Mesenchymal stem cell (in vitro differentiated cells and primary cell): ENCODE data around the gene CASQ1.

Experiments used
- DNase-seq: peaks from one replicate; pipeline ENCODE4 v3.0.0-alpha.2; 2013
- H2AFZ ChIP-seq: one replicate; pipeline ENCODE4 v1.6.1; 2013; ENCODE audit warnings: low read depth, mild to moderate bottlenecking, control low read depth, inconsistent platforms, low read length, moderate library complexity
- H2AK5ac ChIP-seq: 2 replicates; pipeline ENCODE4 v1.6.1; 2013; ENCODE audit warnings: low read length, moderate library complexity, mild to moderate bottlenecking, inconsistent platforms; ENCODE audit not compliant: severe bottlenecking
- H2BK120ac ChIP-seq: one replicate; pipeline ENCODE4 v1.6.1; 2013; ENCODE audit warnings: low read depth, mild to moderate bottlenecking, inconsistent platforms, low read length, moderate library complexity
- H2BK12ac ChIP-seq, 2 experiments: one replicate each; pipeline ENCODE4 v1.6.1; 2013; ENCODE audit warnings: inconsistent platforms in 2 of 2, low read length in 2 of 2, mild to moderate bottlenecking in 2 of 2, moderate library complexity in 2 of 2, control low read depth in 1 of 2
- H2BK15ac ChIP-seq: one replicate; pipeline ENCODE4 v1.6.1; 2013; ENCODE audit warnings: mild to moderate bottlenecking, low read depth, inconsistent platforms; ENCODE audit not compliant: poor library complexity, severe bottlenecking
- H2BK5ac ChIP-seq: 2 replicates; pipeline ENCODE4 v1.6.1; 2013; ENCODE audit warnings: low read depth, mild to moderate bottlenecking, low read length, control low read depth, inconsistent platforms; ENCODE audit not compliant: poor library complexity, severe bottlenecking
- H3K14ac ChIP-seq, 2 experiments: one replicate each; pipeline ENCODE4 v1.6.1; 2013; ENCODE audit warnings: inconsistent platforms in 2 of 2, low read length in 2 of 2, control low read depth in 1 of 2, mild to moderate bottlenecking in 1 of 2, moderate library complexity in 1 of 2
- H3K18ac ChIP-seq, 2 experiments: one replicate each; pipeline ENCODE4 v1.6.1; 2013; ENCODE audit warnings: inconsistent platforms in 2 of 2, low read length in 2 of 2, control low read depth in 1 of 2, low read depth in 1 of 2, mild to moderate bottlenecking in 1 of 2
- H3K23ac ChIP-seq, 2 experiments: one replicate each; pipeline ENCODE4 v1.6.1; 2013; ENCODE audit warnings: inconsistent platforms in 2 of 2, low read length in 2 of 2, mild to moderate bottlenecking in 2 of 2, moderate library complexity in 2 of 2, control low read depth in 1 of 2
- H3K27ac ChIP-seq: 2 replicates; pipeline ENCODE4 v1.5.1; 2013; ENCODE audit warnings: mild to moderate bottlenecking, moderate library complexity, low read length, control low read depth, inconsistent platforms; ENCODE audit not compliant: poor library complexity, severe bottlenecking
- H3K27me3 ChIP-seq, 2 experiments: 2 replicates each; pipeline versions ENCODE4 v1.6.1 to v1.7.0; 2013; ENCODE audit warnings: low read length in 2 of 2, mild to moderate bottlenecking in 2 of 2, moderate library complexity in 2 of 2, control low read depth in 1 of 2, inconsistent platforms in 1 of 2; ENCODE audit not compliant: control insufficient read depth in 1 of 2, insufficient read depth in 1 of 2
- H3K36me3 ChIP-seq, 2 experiments: 2 replicates each; pipeline versions ENCODE4 v1.6.1 to v1.7.0; 2013; ENCODE audit warnings: low read length in 2 of 2, control low read depth in 1 of 2, inconsistent platforms in 1 of 2, low read depth in 1 of 2, mild to moderate bottlenecking in 1 of 2; ENCODE audit not compliant: insufficient read depth in 2 of 2, control insufficient read depth in 1 of 2
- H3K4ac ChIP-seq, 2 experiments: one replicate each; pipeline ENCODE4 v1.6.1; 2013; ENCODE audit warnings: inconsistent platforms in 2 of 2, low read length in 2 of 2, mild to moderate bottlenecking in 2 of 2, moderate library complexity in 2 of 2, control low read depth in 1 of 2, low read depth in 1 of 2
- H3K4me1 ChIP-seq: 2 replicates; pipeline ENCODE4 v1.6.1; 2013; ENCODE audit warnings: low read depth, low read length, control low read depth; ENCODE audit not compliant: control insufficient read depth, insufficient read depth
- H3K4me2 ChIP-seq: 2 replicates; pipeline ENCODE4 v1.6.1; 2013; ENCODE audit warnings: low read length, mild to moderate bottlenecking, inconsistent platforms; ENCODE audit not compliant: poor library complexity, severe bottlenecking
- H3K4me3 ChIP-seq, 2 experiments: 2 replicates each; pipeline versions ENCODE4 v1.5.1 to v1.7.0; 2013; ENCODE audit warnings: low read length in 2 of 2, mild to moderate bottlenecking in 2 of 2, control low read depth in 1 of 2, low read depth in 1 of 2; ENCODE audit not compliant: insufficient read depth in 1 of 2
- H3K79me1 ChIP-seq: replicated peaks from 2 replicates; pipeline ENCODE4 v1.6.1; 2013; ENCODE audit warnings: mild to moderate bottlenecking, control low read depth, low read length, inconsistent platforms; ENCODE audit not compliant: poor library complexity, severe bottlenecking
- H3K9ac ChIP-seq: 2 replicates; pipeline ENCODE4 v1.7.0; 2013; ENCODE audit warnings: mild to moderate bottlenecking, low read length, moderate library complexity
- H3K9me3 ChIP-seq: 2 replicates; pipeline ENCODE4 v1.7.0; 2013; ENCODE audit warnings: mild to moderate bottlenecking, low read length; ENCODE audit not compliant: control insufficient read depth
- H4K8ac ChIP-seq: one replicate; pipeline ENCODE4 v1.6.1; 2013; ENCODE audit warnings: inconsistent platforms, mild to moderate bottlenecking, low read length, moderate library complexity
- H4K91ac ChIP-seq: one replicate; pipeline ENCODE4 v1.6.1; 2013; ENCODE audit warnings: mild to moderate bottlenecking, low read length, inconsistent platforms
- WGBS: methylation state at CpG from one replicate; pipeline ENCODE4 v1.1.7; 2013; ENCODE audit warnings: mixed read lengths; 5-methylcytosine and 5-hydroxymethylcytosine counted together

Gene CASQ1

GRCh38 chr1:160187407-160187806 lies 3.0 kb upstream of the CASQ1 start:
- Histone ChIP-seq H3K9me3 (no peaks in the 10 kb centered on the region), H3K4ac (no peak overlapping the region), H3K18ac (no peak overlapping the region), H2AFZ (no peak overlapping the region), H3K23ac (no peak overlapping the region), H4K8ac (no peak overlapping the region), H3K4me1 (peaks cover 11% of the 10 kb centered on the region), H2BK5ac (no peak overlapping the region), H3K9ac (no peak overlapping the region), H3K27ac (no peak overlapping the region), H2BK15ac (no peak overlapping the region), H3K4me3 (no peak overlapping the region), H3K4me2 (no peak overlapping the region), H2AK5ac (no peak overlapping the region), H3K27me3 (peaks cover 28 to 37% of the 10 kb centered on the region in 2 experiments), H2BK120ac (no peak overlapping the region), H2BK12ac (no peak overlapping the region), H3K79me1 (no peaks in the 10 kb centered on the region), H3K36me3 (no peaks in the 10 kb centered on the region), H3K14ac (no peak overlapping the region), H4K91ac (no peak overlapping the region)
- 77% methylated on average over 6 of the region's 7 CpGs for WGBS
- DNase-seq: no peak

GRCh38 chr1:160188341-160188740 lies 2.0 kb upstream of the CASQ1 start:
- H4K91ac ChIP-seq: no peak overlapping the region
- no peak overlapping the region for H2AK5ac ChIP-seq
- H2BK120ac ChIP-seq: no peak overlapping the region
- no peak overlapping the region for H3K27ac ChIP-seq
- H3K18ac ChIP-seq: no peak overlapping the region
- H3K4me3 ChIP-seq: no peak overlapping the region
- no peak for DNase-seq
- H3K4me1 ChIP-seq: peaks cover 14% of the 10 kb centered on the region
- H2BK12ac ChIP-seq: no peak overlapping the region
- H2AFZ ChIP-seq: no peak overlapping the region
- no peak overlapping the region for H3K14ac ChIP-seq
- no peak overlapping the region for H3K4ac ChIP-seq
- H3K9me3 ChIP-seq: no peaks in the 10 kb centered on the region
- H3K79me1 ChIP-seq: no peaks in the 10 kb centered on the region
- no peak overlapping the region for H3K23ac ChIP-seq
- no peak overlapping the region for H4K8ac ChIP-seq
- no peak overlapping the region for H2BK5ac ChIP-seq
- no peaks in the 10 kb centered on the region for H3K36me3 ChIP-seq
- peaks cover 28 to 33% of the 10 kb centered on the region in 2 experiments for H3K27me3 ChIP-seq
- H3K9ac ChIP-seq: no peak overlapping the region
- no peak overlapping the region for H2BK15ac ChIP-seq
- no peak overlapping the region for H3K4me2 ChIP-seq
- 86% methylated on average over 7 of the region's 7 CpGs for WGBS

- Histone ChIP-seq H3K23ac (no peak overlapping the region), H2BK15ac (no peak overlapping the region)
- 70% methylated on average over 1 of the region's 3 CpGs for whole genome bisulfite sequencing
Observed at GRCh38 chr1:160191756-160192155, 1.4 kb downstream of the CASQ1 start.

GRCh38 chr1:160192234-160192633 lies 1.9 kb downstream of the CASQ1 start:
- Histone ChIP-seq H3K79me1 (no peaks in the 10 kb centered on the region), H3K4me1 (peaks cover 18% of the 10 kb centered on the region), H3K4ac (no peak overlapping the region), H3K14ac (no peak overlapping the region), H2AFZ (no peak overlapping the region), H4K91ac (no peak overlapping the region), H3K27me3 (peaks cover 24 to 37% of the 10 kb centered on the region in 2 experiments), H3K36me3 (no peaks in the 10 kb centered on the region), H3K23ac (no peak overlapping the region), H3K27ac (no peak overlapping the region), H3K4me3 (no peak overlapping the region), H2BK5ac (no peak overlapping the region), H2AK5ac (no peak overlapping the region), H3K9me3 (no peaks in the 10 kb centered on the region), H3K18ac (no peak overlapping the region), H4K8ac (no peak overlapping the region), H2BK15ac (no peak overlapping the region), H3K9ac (no peak overlapping the region), H2BK120ac (no peak overlapping the region), H3K4me2 (no peak overlapping the region), H2BK12ac (no peak overlapping the region)
- DNase-seq: no peak

More at GRCh38 chr1:160191756-160192155, 1.4 kb downstream of the CASQ1 start:
- Histone ChIP-seq H3K79me1 (no peaks in the 10 kb centered on the region), H4K91ac (no peak overlapping the region), H2BK5ac (no peak overlapping the region), H3K9me3 (no peaks in the 10 kb centered on the region), H3K4me2 (no peak overlapping the region), H3K4ac (no peak overlapping the region), H4K8ac (no peak overlapping the region), H3K36me3 (no peaks in the 10 kb centered on the region), H2BK12ac (no peak overlapping the region), H3K9ac (no peak overlapping the region), H2AK5ac (no peak overlapping the region), H3K18ac (no peak overlapping the region), H3K4me3 (no peak overlapping the region), H3K4me1 (peaks cover 18% of the 10 kb centered on the region), H3K27me3 (peaks cover 29 to 42% of the 10 kb centered on the region in 2 experiments), H3K14ac (no peak overlapping the region), H2AFZ (no peak overlapping the region), H3K27ac (no peak overlapping the region), H2BK120ac (no peak overlapping the region)
- DNase-seq: no peak
